Liver (tissue), 9 donors: ENCODE data around the gene SP9. TPM values are rescaled to one million over a fixed set of nuclear protein-coding genes. Genes with fewer than 3 reads are reported as not detected.
A peak's percentile ranks its signal among the peaks of the same experiment; 100 is the strongest.

Source experiments
- DNase-seq: peaks from one replicate; pipeline ENCODE4 v3.0.0-alpha.2; 2017; ENCODE audit warnings: low spot score
- H3K27ac ChIP-seq, 2 donors: one replicate each; pipeline ENCODE4 v1.7.0; 2013; ENCODE audit warnings: inconsistent platforms in 2 of 2, low read length in 2 of 2, control low read depth in 1 of 2, low read depth in 1 of 2, mild to moderate bottlenecking in 1 of 2
- H3K27me3 ChIP-seq, 4 donors: one replicate each; pipeline versions ENCODE4 v1.6.1 to v1.7.0; 2013; ENCODE audit warnings: low read length in 3 of 4, inconsistent platforms in 1 of 4, mild to moderate bottlenecking in 1 of 4, moderate library complexity in 1 of 4; ENCODE audit not compliant: control insufficient read depth in 4 of 4, insufficient read depth in 4 of 4
- H3K36me3 ChIP-seq, 4 donors: one replicate each; pipeline versions ENCODE4 v1.6.1 to v1.7.0; 2013; ENCODE audit warnings: low read length in 3 of 4, mild to moderate bottlenecking in 3 of 4, low read depth in 1 of 4, moderate library complexity in 1 of 4; ENCODE audit not compliant: control insufficient read depth in 4 of 4, insufficient read depth in 3 of 4
- H3K4me1 ChIP-seq, 4 donors: one replicate each; pipeline versions ENCODE4 v1.6.1 to v1.7.0; 2013; ENCODE audit warnings: low read length in 3 of 4, mild to moderate bottlenecking in 3 of 4, moderate library complexity in 1 of 4; ENCODE audit not compliant: control insufficient read depth in 4 of 4, insufficient read depth in 4 of 4
- H3K4me3 ChIP-seq, 3 donors: one replicate each; pipeline versions ENCODE4 v1.6.1 to v1.7.0; 2013; ENCODE audit warnings: low read length in 3 of 3, control low read depth in 1 of 3, low read depth in 1 of 3, mild to moderate bottlenecking in 1 of 3
- H3K9ac ChIP-seq, 2 donors: one replicate each; pipeline ENCODE4 v1.7.0; 2013; ENCODE audit warnings: low read length in 2 of 2, mild to moderate bottlenecking in 2 of 2, moderate library complexity in 2 of 2, control low read depth in 1 of 2, low read depth in 1 of 2
- H3K9me3 ChIP-seq, 4 donors: one replicate each; pipeline versions ENCODE4 v1.6.1 to v1.7.0; 2013; ENCODE audit warnings: low read length in 3 of 4; ENCODE audit not compliant: control insufficient read depth in 4 of 4
- EGR1 ChIP-seq, 2 donors: IDR thresholded peaks; 2 replicates each; pipeline ENCODE4 v1.6.1; 2016 to 2018; ENCODE audit warnings: antibody characterized with exemption in 2 of 2, low read depth in 2 of 2
- FOXA2 ChIP-seq: IDR thresholded peaks from 2 replicates; pipeline ENCODE4 v1.6.1; 2016; ENCODE audit warnings: antibody characterized with exemption
- GABPA ChIP-seq, 2 donors: IDR thresholded peaks in 1 of 2; conservative IDR thresholded peaks in 1 of 2; 2 replicates each; pipeline ENCODE4 v1.6.1; 2016; ENCODE audit warnings: antibody characterized with exemption in 2 of 2, mild to moderate bottlenecking in 1 of 2, moderate library complexity in 1 of 2
- HNF4A ChIP-seq, 2 donors: conservative IDR thresholded peaks; 2 replicates each; pipeline ENCODE4 v1.6.1; 2016; ENCODE audit warnings: antibody characterized with exemption in 2 of 2, mild to moderate bottlenecking in 2 of 2
- HNF4G ChIP-seq: IDR thresholded peaks from 2 replicates; pipeline ENCODE4 v1.6.1; 2016; ENCODE audit warnings: antibody characterized with exemption
- JUND ChIP-seq, 2 donors: IDR thresholded peaks; 2 replicates each; pipeline ENCODE4 v1.6.1; 2016; ENCODE audit warnings: antibody characterized with exemption in 2 of 2
- NR2F2 ChIP-seq: IDR thresholded peaks from 2 replicates; pipeline ENCODE4 v1.6.1; 2016; ENCODE audit warnings: antibody characterized with exemption
- RAD21 ChIP-seq, 2 donors: IDR thresholded peaks; 2 replicates each; pipeline ENCODE4 v1.6.1; 2016; ENCODE audit warnings: antibody characterized with exemption in 2 of 2, mild to moderate bottlenecking in 2 of 2
- RXRA ChIP-seq, 2 donors: IDR thresholded peaks; 2 replicates each; pipeline ENCODE4 v1.6.1; 2017 to 2018; ENCODE audit warnings: antibody characterized with exemption in 2 of 2, mild to moderate bottlenecking in 1 of 2
- SP1 ChIP-seq: IDR thresholded peaks from 2 replicates; pipeline ENCODE4 v1.6.1; 2018; ENCODE audit warnings: antibody characterized with exemption, mild to moderate bottlenecking
- TAF1 ChIP-seq: conservative IDR thresholded peaks from 2 replicates; pipeline ENCODE4 v1.6.1; 2016; ENCODE audit warnings: antibody characterized with exemption, mild to moderate bottlenecking
- WGBS: extraction: QIAGEN DNeasy Blood & Tissue Kit; methylation state at CpG from one replicate; pipeline ENCODE4 v1.1.7; 2013; 5-methylcytosine and 5-hydroxymethylcytosine counted together
- polyA plus RNA-seq, 2 donors: library from polyadenylated mRNA; stranded (reverse) in 1 of 2; unstranded in 1 of 2; fragments of 200-250 nt in 1 of 2; fragments of >200 nt in 1 of 2; fragmentation: Nextera tagmentation in 1 of 2; extraction: Ambion mirVana in 1 of 2; gene quantifications; one replicate each; pipeline versions ENCODE4 v1.2.1 to v1.2.3, GENCODE V29; 2013 to 2015
- total RNA-seq, 2 donors: library from RNA; depleted of rRNA; stranded (reverse); fragments of >200 nt; gene quantifications; one replicate each; pipeline ENCODE4 v1.2.3, GENCODE V29; 2014
- TF ChIP-seq, protein P1 (sequence below): fragments of 150-350 bp; IDR thresholded peaks from 2 replicates; pipeline ENCODE4 v1.5.1; 2017; ENCODE audit warnings: improper control_type of control experiment, low read depth, low read length; ENCODE audit not compliant: missing input control
- TF ChIP-seq, protein P2 (sequence below): IDR thresholded peaks from 2 replicates; pipeline ENCODE4 v1.6.1; 2016; ENCODE audit warnings: antibody characterized with exemption
- TF ChIP-seq, protein P3 (sequence below): IDR thresholded peaks from 2 replicates; pipeline ENCODE4 v1.6.1; 2016; ENCODE audit warnings: antibody characterized with exemption
- TF ChIP-seq, protein P4 (sequence below): IDR thresholded peaks from 2 replicates; pipeline ENCODE4 v1.6.1; 2016; ENCODE audit warnings: antibody characterized with exemption, mild to moderate bottlenecking
- donor health status: healthy.
- donor health status: healthy.
- donor health status: healthy.
- donor health status: healthy.
- donor health status: healthy.

The SP9 gene
- total and polyA plus RNA-seq, 4 donors, result not detected

DNA sequence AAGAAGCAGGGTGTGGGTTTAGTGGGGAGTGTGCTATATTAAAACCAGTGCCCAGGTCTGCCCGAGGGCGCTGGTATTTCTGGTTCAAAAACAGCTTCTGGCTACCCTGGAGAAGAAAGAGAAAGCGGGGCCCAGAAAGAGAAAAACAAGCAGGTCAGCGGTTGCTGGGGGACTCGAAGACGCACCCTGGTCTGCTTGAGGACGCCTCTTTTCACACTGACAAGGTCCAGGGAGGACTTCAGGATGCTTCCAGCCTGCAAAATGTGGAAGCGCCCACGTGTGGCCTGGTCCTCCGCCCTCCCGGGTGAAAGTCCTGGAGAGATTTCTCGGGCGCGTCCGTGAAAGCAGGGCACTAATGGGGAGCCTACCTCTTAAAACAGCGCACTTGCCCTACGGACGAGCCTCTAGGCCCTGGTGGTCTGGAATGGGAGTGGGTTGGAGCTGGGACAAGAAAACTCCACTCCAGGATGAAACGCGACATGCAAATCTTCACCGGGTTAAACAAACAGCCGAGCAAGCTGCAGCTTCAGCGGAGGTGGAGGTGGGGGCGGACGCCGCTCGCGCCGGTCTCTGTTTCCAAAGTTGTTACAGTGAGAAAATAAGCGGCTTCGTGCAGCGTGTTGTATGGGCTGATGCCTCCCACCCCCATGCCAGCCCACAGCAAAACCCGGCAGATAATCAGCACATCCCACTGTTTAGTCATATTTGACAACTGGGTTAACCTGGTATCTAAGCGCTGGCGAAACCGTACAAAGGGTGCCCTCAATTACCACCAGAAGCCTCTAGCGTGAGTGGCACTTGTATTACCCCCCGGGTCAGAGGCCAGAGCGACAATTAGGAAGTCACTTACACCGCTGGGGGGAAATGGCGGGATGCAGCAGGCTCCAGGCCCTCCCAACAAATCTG lies 1.1 kb upstream of the SP9 start:
- Histone ChIP-seq H3K4me3 (peak overlapping the region in 1 of 3 donors; percentile 24), H3K9ac (no peak overlapping the region), H3K4me1 (peaks cover 4 to 35% (median 31%) of the 10 kb centered on the region in 4 donors), H3K27ac (no peak overlapping the region), H3K36me3 (no peaks in the 10 kb centered on the region), H3K9me3 (peaks cover 0 to 17% (median 0%) of the 10 kb centered on the region in 4 donors), H3K27me3 (peaks cover 5 to 55% (median 31%) of the 10 kb centered on the region in 4 donors)
- TF ChIP-seq JUND (IDR thresholded peaks at IDR 0.05) (no peak), HNF4A (conservative IDR thresholded peaks at IDR 0.05) (peak in 1 of 2 donors; percentile 21)
- WGBS, result 5% methylated on average over 41 of the region's 41 CpGs
- DNase-seq, result no peak

DNA sequence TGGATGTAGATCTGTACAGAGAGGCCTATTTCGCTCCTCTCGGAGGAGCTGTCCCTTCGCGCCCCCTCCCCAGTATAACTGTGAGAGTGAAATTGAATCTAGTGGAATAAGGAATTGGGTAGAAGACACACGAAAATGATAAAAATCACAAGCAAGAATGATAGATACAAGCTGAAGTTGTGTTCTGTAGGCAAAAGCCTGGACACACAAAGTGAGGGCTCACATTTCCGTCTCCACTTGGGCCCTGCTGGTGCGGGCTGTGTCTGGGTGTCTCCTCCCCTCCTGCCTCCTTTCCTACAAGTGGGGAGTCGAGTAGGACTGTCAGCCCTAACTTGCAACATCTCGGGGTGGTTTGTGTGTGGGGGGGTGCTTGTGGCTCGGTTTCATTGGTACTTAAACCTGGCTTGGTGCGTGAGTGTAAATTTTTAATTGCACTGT lies 457 bp upstream of the SP9 start:
- H3K4me3 ChIP-seq, result no peak overlapping the region
- H3K4me1 ChIP-seq, result peaks cover 4 to 34% (median 31%) of the 10 kb centered on the region in 4 donors
- H3K9ac ChIP-seq, result no peak overlapping the region
- peaks cover 0 to 13% (median 0%) of the 10 kb centered on the region in 4 donors for H3K9me3 ChIP-seq
- H3K27ac ChIP-seq, result no peak overlapping the region
- TF ChIP-seq RXRA (IDR thresholded peaks at IDR 0.05), result no peak
- TF ChIP-seq, protein P1, sequence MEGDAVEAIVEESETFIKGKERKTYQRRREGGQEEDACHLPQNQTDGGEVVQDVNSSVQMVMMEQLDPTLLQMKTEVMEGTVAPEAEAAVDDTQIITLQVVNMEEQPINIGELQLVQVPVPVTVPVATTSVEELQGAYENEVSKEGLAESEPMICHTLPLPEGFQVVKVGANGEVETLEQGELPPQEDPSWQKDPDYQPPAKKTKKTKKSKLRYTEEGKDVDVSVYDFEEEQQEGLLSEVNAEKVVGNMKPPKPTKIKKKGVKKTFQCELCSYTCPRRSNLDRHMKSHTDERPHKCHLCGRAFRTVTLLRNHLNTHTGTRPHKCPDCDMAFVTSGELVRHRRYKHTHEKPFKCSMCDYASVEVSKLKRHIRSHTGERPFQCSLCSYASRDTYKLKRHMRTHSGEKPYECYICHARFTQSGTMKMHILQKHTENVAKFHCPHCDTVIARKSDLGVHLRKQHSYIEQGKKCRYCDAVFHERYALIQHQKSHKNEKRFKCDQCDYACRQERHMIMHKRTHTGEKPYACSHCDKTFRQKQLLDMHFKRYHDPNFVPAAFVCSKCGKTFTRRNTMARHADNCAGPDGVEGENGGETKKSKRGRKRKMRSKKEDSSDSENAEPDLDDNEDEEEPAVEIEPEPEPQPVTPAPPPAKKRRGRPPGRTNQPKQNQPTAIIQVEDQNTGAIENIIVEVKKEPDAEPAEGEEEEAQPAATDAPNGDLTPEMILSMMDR, result no peak
- no peak for TF ChIP-seq SP1
- TF ChIP-seq, protein P2, sequence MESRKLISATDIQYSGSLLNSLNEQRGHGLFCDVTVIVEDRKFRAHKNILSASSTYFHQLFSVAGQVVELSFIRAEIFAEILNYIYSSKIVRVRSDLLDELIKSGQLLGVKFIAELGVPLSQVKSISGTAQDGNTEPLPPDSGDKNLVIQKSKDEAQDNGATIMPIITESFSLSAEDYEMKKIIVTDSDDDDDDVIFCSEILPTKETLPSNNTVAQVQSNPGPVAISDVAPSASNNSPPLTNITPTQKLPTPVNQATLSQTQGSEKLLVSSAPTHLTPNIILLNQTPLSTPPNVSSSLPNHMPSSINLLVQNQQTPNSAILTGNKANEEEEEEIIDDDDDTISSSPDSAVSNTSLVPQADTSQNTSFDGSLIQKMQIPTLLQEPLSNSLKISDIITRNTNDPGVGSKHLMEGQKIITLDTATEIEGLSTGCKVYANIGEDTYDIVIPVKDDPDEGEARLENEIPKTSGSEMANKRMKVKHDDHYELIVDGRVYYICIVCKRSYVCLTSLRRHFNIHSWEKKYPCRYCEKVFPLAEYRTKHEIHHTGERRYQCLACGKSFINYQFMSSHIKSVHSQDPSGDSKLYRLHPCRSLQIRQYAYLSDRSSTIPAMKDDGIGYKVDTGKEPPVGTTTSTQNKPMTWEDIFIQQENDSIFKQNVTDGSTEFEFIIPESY, result no peak
- TF ChIP-seq JUND (IDR thresholded peaks at IDR 0.05), result no peak
- TF ChIP-seq FOXA2, result no peak
- no peak for TF ChIP-seq TAF1
- TF ChIP-seq NR2F2, result no peak
- no peak for TF ChIP-seq HNF4A (conservative IDR thresholded peaks at IDR 0.05)
- TF ChIP-seq EGR1 (IDR thresholded peaks at IDR 0.05; ENCODE audit: low read depth in 2 of 2), result no peak
- TF ChIP-seq, protein P3, sequence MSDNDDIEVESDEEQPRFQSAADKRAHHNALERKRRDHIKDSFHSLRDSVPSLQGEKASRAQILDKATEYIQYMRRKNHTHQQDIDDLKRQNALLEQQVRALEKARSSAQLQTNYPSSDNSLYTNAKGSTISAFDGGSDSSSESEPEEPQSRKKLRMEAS, result no peak
- no peak for TF ChIP-seq RAD21 (IDR thresholded peaks at IDR 0.05)
- TF ChIP-seq, protein P4, sequence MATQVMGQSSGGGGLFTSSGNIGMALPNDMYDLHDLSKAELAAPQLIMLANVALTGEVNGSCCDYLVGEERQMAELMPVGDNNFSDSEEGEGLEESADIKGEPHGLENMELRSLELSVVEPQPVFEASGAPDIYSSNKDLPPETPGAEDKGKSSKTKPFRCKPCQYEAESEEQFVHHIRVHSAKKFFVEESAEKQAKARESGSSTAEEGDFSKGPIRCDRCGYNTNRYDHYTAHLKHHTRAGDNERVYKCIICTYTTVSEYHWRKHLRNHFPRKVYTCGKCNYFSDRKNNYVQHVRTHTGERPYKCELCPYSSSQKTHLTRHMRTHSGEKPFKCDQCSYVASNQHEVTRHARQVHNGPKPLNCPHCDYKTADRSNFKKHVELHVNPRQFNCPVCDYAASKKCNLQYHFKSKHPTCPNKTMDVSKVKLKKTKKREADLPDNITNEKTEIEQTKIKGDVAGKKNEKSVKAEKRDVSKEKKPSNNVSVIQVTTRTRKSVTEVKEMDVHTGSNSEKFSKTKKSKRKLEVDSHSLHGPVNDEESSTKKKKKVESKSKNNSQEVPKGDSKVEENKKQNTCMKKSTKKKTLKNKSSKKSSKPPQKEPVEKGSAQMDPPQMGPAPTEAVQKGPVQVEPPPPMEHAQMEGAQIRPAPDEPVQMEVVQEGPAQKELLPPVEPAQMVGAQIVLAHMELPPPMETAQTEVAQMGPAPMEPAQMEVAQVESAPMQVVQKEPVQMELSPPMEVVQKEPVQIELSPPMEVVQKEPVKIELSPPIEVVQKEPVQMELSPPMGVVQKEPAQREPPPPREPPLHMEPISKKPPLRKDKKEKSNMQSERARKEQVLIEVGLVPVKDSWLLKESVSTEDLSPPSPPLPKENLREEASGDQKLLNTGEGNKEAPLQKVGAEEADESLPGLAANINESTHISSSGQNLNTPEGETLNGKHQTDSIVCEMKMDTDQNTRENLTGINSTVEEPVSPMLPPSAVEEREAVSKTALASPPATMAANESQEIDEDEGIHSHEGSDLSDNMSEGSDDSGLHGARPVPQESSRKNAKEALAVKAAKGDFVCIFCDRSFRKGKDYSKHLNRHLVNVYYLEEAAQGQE, result no peak
- TF ChIP-seq HNF4G, result no peak
- no peak for TF ChIP-seq GABPA (IDR thresholded peaks at IDR 0.05 in 1 of 2, conservative IDR thresholded peaks at IDR 0.05 in 1 of 2)
- WGBS, result 14% methylated on average over 11 of the region's 11 CpGs
- H3K27me3 ChIP-seq, result peaks cover 5 to 57% (median 29%) of the 10 kb centered on the region in 4 donors
- H3K36me3 ChIP-seq, result no peaks in the 10 kb centered on the region
- DNase-seq, result no peak
